ENCODE results near the gene HOMEZ. TPM values are rescaled to one million over a fixed set of nuclear protein-coding genes. Genes with fewer than 3 reads are reported as not detected.

The HOMEZ gene
- total RNA-seq, 1 experiment from 2014 or later = 6.2 TPM

DNA sequence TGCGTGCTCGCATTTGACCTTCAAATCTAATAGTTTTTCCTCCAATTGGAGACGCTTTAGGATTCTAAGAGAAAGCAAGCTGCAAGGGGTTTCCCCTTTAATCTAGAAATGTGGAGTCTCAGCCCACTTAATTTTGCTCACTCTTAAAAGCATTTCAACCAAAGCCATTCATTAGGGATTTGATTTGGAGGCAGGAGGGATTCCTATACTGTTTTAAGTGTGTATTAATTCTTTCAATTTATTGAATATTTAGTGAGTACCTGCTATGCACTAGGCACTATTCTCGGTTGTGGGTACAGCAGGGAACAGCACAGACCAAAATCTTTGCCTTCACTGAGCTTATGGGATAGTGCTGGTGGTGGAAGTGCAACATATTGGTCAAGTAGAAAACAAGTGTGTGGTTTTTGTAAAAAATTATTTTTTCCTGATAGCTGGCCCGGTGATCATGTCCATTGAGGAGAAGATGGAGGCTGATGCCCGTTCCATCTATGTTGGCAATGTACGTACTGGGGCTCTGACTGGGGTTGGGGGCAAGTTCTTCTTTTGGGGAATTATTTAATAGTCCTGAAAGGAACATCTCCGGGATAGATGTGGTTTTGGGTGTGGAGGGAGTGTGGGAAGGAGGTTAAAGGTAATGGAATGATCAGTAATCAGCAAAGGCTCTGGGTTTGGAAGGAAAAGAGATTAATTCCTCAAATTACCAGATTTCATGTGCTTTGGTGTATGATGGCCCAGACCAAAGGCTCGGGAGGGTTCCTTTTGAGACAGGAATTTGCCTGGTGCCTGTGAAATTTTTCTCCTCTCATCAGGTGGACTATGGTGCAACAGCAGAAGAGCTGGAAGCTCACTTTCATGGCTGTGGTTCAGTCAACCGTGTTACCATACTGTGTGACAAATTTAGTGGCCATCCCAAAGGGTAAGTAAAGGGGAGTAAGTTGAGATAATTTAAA, 36.9 kb upstream of the HOMEZ start:
- peaks cover 22 to 28% of the 10 kb centered on the region in 2 experiments for H3K4me1 Mint-ChIP-seq
- H3K27me3 Mint-ChIP-seq (ENCODE audit: low read depth) = no peaks in the 10 kb centered on the region
- H4K91ac ChIP-seq (ENCODE audit: insufficient read length, low read depth, low read length) = no peak overlapping the region
- no peak overlapping the region for H2BK120ac ChIP-seq (ENCODE audit: low read depth, low read length, poor library complexity, severe bottlenecking)
- H4K5ac ChIP-seq (ENCODE audit: insufficient read length, low read depth, low read length) = no peak overlapping the region
- no peak overlapping the region for H3K14ac ChIP-seq (ENCODE audit: insufficient read depth, low read length)
- H2AK5ac ChIP-seq (ENCODE audit: insufficient read length, low read length) = no peak overlapping the region
- no peak overlapping the region for H2BK20ac ChIP-seq (ENCODE audit: low read depth, low read length, poor library complexity, severe bottlenecking)
- H3K4me1 ChIP-seq (ENCODE audit: insufficient read depth, low read length) = peaks cover 3% of the 10 kb centered on the region; the same call in 1 of the 2 replicates
- no peak for DNase-seq
- WGBS (ENCODE audit: extremely low coverage, insufficient read length, low lambda C conversion rate) = no CpG with 5 or more reads among the region's 10 CpGs
- no peaks in the 10 kb centered on the region for H3K9me3 ChIP-seq (ENCODE audit: control insufficient read depth, low read depth, low read length)
- TF ChIP-seq, protein P1, sequence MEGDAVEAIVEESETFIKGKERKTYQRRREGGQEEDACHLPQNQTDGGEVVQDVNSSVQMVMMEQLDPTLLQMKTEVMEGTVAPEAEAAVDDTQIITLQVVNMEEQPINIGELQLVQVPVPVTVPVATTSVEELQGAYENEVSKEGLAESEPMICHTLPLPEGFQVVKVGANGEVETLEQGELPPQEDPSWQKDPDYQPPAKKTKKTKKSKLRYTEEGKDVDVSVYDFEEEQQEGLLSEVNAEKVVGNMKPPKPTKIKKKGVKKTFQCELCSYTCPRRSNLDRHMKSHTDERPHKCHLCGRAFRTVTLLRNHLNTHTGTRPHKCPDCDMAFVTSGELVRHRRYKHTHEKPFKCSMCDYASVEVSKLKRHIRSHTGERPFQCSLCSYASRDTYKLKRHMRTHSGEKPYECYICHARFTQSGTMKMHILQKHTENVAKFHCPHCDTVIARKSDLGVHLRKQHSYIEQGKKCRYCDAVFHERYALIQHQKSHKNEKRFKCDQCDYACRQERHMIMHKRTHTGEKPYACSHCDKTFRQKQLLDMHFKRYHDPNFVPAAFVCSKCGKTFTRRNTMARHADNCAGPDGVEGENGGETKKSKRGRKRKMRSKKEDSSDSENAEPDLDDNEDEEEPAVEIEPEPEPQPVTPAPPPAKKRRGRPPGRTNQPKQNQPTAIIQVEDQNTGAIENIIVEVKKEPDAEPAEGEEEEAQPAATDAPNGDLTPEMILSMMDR (conservative IDR thresholded peaks at IDR 0.05) = no peak
- H3K27ac Mint-ChIP-seq = peak overlapping the region; percentile 89 to 99 (median 97); a peak in 6 of 7 replicates
- H3K4ac ChIP-seq (ENCODE audit: low read depth, low read length) = no peak overlapping the region
- no peak overlapping the region for H2BK15ac ChIP-seq (ENCODE audit: low read depth, low read length)
- H3K18ac ChIP-seq (ENCODE audit: insufficient read length, low read depth, low read length) = no peak overlapping the region
- H3K4me2 ChIP-seq (ENCODE audit: insufficient read depth, insufficient read length, low read length) = peak overlapping the region; percentile 94
- no peak overlapping the region for H2BK5ac ChIP-seq (ENCODE audit: insufficient read length, low read length)
- no peak overlapping the region for H3T11ph ChIP-seq (ENCODE audit: low read length)
- H4K20me1 ChIP-seq (ENCODE audit: control insufficient read depth, insufficient read depth, insufficient read length) = no peaks in the 10 kb centered on the region
- no peaks in the 10 kb centered on the region; a peak in 1 of 5 replicates for H3K9me3 Mint-ChIP-seq
- H3K27ac ChIP-seq (ENCODE audit: insufficient read length, low read depth, low read length) = no peak overlapping the region
- peaks cover 34 to 51% (median 48%) of the 10 kb centered on the region in 3 experiments for H3K36me3 Mint-ChIP-seq (ENCODE audit: insufficient read depth in 1 of 3, low read depth in 3 of 3)
- H3K79me2 ChIP-seq (ENCODE audit: insufficient read depth, low read length) = peaks cover 10% of the 10 kb centered on the region; the same call in 1 of the 2 replicates
- H3K4me3 Mint-ChIP-seq = peak overlapping the region; percentile 95 to 97
- H2BK12ac ChIP-seq (ENCODE audit: insufficient read length, low read depth, low read length) = no peak overlapping the region
- no peaks in the 10 kb centered on the region for H3K27me3 ChIP-seq (ENCODE audit: insufficient read depth, low read length)
- peaks cover 4% of the 10 kb centered on the region for H3K79me1 ChIP-seq (ENCODE audit: insufficient read depth, low read depth, low read length, poor library complexity, severe bottlenecking)
- H3K9ac ChIP-seq (ENCODE audit: extremely low read depth, insufficient read length, low read length) = peak overlapping the region; percentile 97
- H3K23me2 ChIP-seq (ENCODE audit: insufficient read length, low read depth, low read length, poor library complexity, severe bottlenecking) = peaks cover 13% of the 10 kb centered on the region
- no peak overlapping the region for H2AFZ ChIP-seq (ENCODE audit: low read length)
- H3K23ac ChIP-seq (ENCODE audit: insufficient read length, low read depth, low read length) = no peak overlapping the region
- H3K56ac ChIP-seq (ENCODE audit: insufficient read length, low read depth, low read length) = no peak overlapping the region
- H4K8ac ChIP-seq (replicated peaks; ENCODE audit: insufficient read length, low read depth, low read length) = no peak overlapping the region
